Regular cardiac myocyte (primary cell): ENCODE measurements around the gene TP53TG3F. TPM values are rescaled to one million over a fixed set of nuclear protein-coding genes. Genes with fewer than 3 reads are reported as not detected.

ENCODE experiments used
- total RNA-seq: library from RNA; depleted of rRNA; stranded (reverse); fragments of >200 nt; gene quantifications from 2 replicates; pipeline ENCODE4 v1.2.3, GENCODE V29; 2014

Gene TP53TG3F
- total RNA-seq = not detected in 2 replicates

GRCh38 chr16:33459312-33459711 lies at the start of gene TP53TG3F:
TP53TG3F (plus strand) TSS chr16:33459612; CDS start chr16:33459680, 68 bp downstream.

Other genes starting within 250 kb of the TP53TG3F start
- not detected in 2 replicates for gene TP53TG3E, start 155.3 kb upstream of the TP53TG3F start, total RNA-seq
- gene TP53TG3B, start 98.8 kb upstream of the TP53TG3F start, total RNA-seq = not detected in 2 replicates